ENCODE measurements around the gene PRKG1. TPM values are rescaled to one million over a fixed set of nuclear protein-coding genes. Genes with fewer than 3 reads are reported as not detected.

Gene PRKG1
- polyA plus RNA-seq, 3 donors = 12.9 to 15.4 (median 13.7) TPM

Other genes with a start within 250 kb of the PRKG1 start
- 1 to 10 TPM; 5.8 to 8.2 (median 6.4) TPM for gene A1CF, start 188.9 kb upstream of the PRKG1 start, polyA plus RNA-seq (ENCODE audit: insufficient read length in 3 of 3)

All from right renal cortex interstitium (tissue), 3 donors.